ENCODE results near the gene SPAST. TPM values are rescaled to one million over a fixed set of nuclear protein-coding genes. Genes with fewer than 3 reads are reported as not detected.

The SPAST gene
- total RNA-seq, 1 experiment from 2014 or later, result 16.2 TPM

- no peak overlapping the region for H3K4me3 ChIP-seq (replicated peaks in 1 of 2; ENCODE audit: low read depth in 1 of 2, low read length in 2 of 2)
- no peaks in the 10 kb centered on the region for H3K9me3 ChIP-seq (ENCODE audit: control insufficient read depth in 1 of 2, insufficient read depth in 1 of 2, low read depth in 1 of 2, low read length in 2 of 2)
- DNase-seq (ENCODE audit: low read depth, low spot score) (no peak), ATAC-seq (no peak)
- ChIA-PET POLR2A (no interaction called here), RAD21 (ENCODE audit: low non-redundant PET in 1 of 2, low total read pairs in 2 of 2, uncharacterized antibody in 2 of 2, unreplicated experiment in 2 of 2) (no interaction called here), CTCF (no interaction called here)
- no peaks in the 10 kb centered on the region for H4K20me1 ChIP-seq (ENCODE audit: insufficient read depth)
- no peak overlapping the region for H3K4me2 ChIP-seq (ENCODE audit: low read length)
- H3K79me2 ChIP-seq (ENCODE audit: insufficient read depth, low read length), result no peaks in the 10 kb centered on the region
- BruUV-seq (replicated peaks), result no TSS peak
- intact Hi-C loops (cut with micrococcal nuclease), result no loop called here
- H3K36me3 ChIP-seq (ENCODE audit: control insufficient read depth in 1 of 2, insufficient read depth in 2 of 2, low read length in 2 of 2), result no peaks in the 10 kb centered on the region
- H3K9me2 ChIP-seq (ENCODE audit: insufficient read depth), result no peaks in the 10 kb centered on the region
- no peaks in the 10 kb centered on the region for H3K27me3 ChIP-seq (ENCODE audit: insufficient read depth, low read length)
- H3K4me1 ChIP-seq (ENCODE audit: control insufficient read depth in 1 of 2, insufficient read depth in 2 of 2, low read length in 2 of 2), result no peaks in the 10 kb centered on the region
- H3K27ac ChIP-seq (ENCODE audit: low read depth, low read length), result no peak overlapping the region
- TF ChIP-seq YY1 (IDR thresholded peaks at IDR 0.05; ENCODE audit: extremely low read depth, insufficient replicate concordance, low read depth, low read length), result no peak
- no peak for TF ChIP-seq POLR2A (IDR thresholded peaks at IDR 0.05; ENCODE audit: borderline replicate concordance, extremely low read depth, insufficient read depth, insufficient read length)
- TF ChIP-seq ZFX (IDR thresholded peaks at IDR 0.05), result no peak
- TF ChIP-seq SRF (IDR thresholded peaks at IDR 0.05; ENCODE audit: low read depth), result no peak
- TF ChIP-seq REST (IDR thresholded peaks at IDR 0.05; ENCODE audit: low read depth), result no peak
- no peak for TF ChIP-seq ZNF274 (IDR thresholded peaks at IDR 0.05; ENCODE audit: low read depth, low read length)
- no peak for TF ChIP-seq EZH2phosphoT487 (IDR thresholded peaks at IDR 0.05; ENCODE audit: borderline replicate concordance)
- no peak for TF ChIP-seq FOSL1 (IDR thresholded peaks at IDR 0.05; ENCODE audit: low read depth)
- TF ChIP-seq MAX (IDR thresholded peaks at IDR 0.05), result no peak
- no peak for TF ChIP-seq CTCF (IDR thresholded peaks at IDR 0.05 in 2 of 3, conservative IDR thresholded peaks at IDR 0.05 in 1 of 3; ENCODE audit: borderline replicate concordance in 1 of 3, insufficient read depth in 1 of 3, low read depth in 2 of 3, low read length in 2 of 3)
- TF ChIP-seq SIN3A (IDR thresholded peaks at IDR 0.05; ENCODE audit: low read depth), result no peak
- no peak for TF ChIP-seq ATF3 (IDR thresholded peaks at IDR 0.05)
- no peak for TF ChIP-seq CEBPB (IDR thresholded peaks at IDR 0.05; ENCODE audit: low read depth)
- TF ChIP-seq ZBTB33 (IDR thresholded peaks at IDR 0.05; ENCODE audit: extremely low read depth, insufficient replicate concordance, low read length), result no peak
- no peak for TF ChIP-seq SP1 (IDR thresholded peaks at IDR 0.05; ENCODE audit: low read depth)
- no peak overlapping the region for H3K9ac ChIP-seq (ENCODE audit: low read length)
- H2AFZ ChIP-seq (ENCODE audit: low read depth, low read length, poor library complexity, severe bottlenecking), result no peak overlapping the region
Observed at GRCh38 chr2:32128636-32129035, 65.3 kb downstream of the SPAST start.

All from HCT116 (cell line).